PC-3 (cell line): Measurements from ENCODE around the gene TOLLIP. TPM values are rescaled to one million over a fixed set of nuclear protein-coding genes. Genes with fewer than 3 reads are reported as not detected.

ENCODE experiments used
- ATAC-seq: fragments of 200-7000 bp; cut with Tn5 transposase; 2 replicates; pipeline ENCODE4 v1.9.1; 2020; ENCODE audit warnings: mild to moderate bottlenecking, moderate library complexity
- BruUV-seq: library from RNA; stranded (reverse); fragments of 400-500 nt; replicated peaks from 2 replicates; lab custom pipeline; 2021; lab: Mats Ljungman, UMichigan
- CTCF ChIA-PET: fragments of 300-600 bp; sonication (Branson Sonifier 250); formaldehyde crosslinking; loops from one replicate; lab custom pipeline; 2022; ENCODE audit warnings: antibody characterized with exemption; lab: Charles Lee
- POLR2A ChIA-PET: fragments of 300-600 bp; sonication (Branson Sonifier 250); formaldehyde crosslinking; loops from one replicate; lab custom pipeline; 2022; ENCODE audit warnings: antibody characterized with exemption; ENCODE audit not compliant: unreplicated experiment; lab: Charles Lee
- DNase-seq: peaks from one replicate; pipeline ENCODE4 v3.0.0-alpha.2; 2015
- H2AFZ ChIP-seq: fragments of 300-600 bp; sonication (generic); 2 replicates; pipeline ENCODE4 v1.6.0; 2016; ENCODE audit warnings: antibody characterized with exemption, low read length
- H3F3A ChIP-seq: fragments of 300-600 bp; sonication (generic); one replicate; pipeline ENCODE4 v1.6.0; 2017; ENCODE audit warnings: antibody characterized with exemption, low read length, control low read depth, mild to moderate bottlenecking; ENCODE audit not compliant: unreplicated experiment
- H3K27ac ChIP-seq: fragments of 300-600 bp; sonication (generic); 2 replicates; pipeline ENCODE4 v1.5.1; 2016; ENCODE audit warnings: mild to moderate bottlenecking, low read length
- H3K27me3 ChIP-seq: fragments of 300-600 bp; sonication (generic); 2 replicates; pipeline ENCODE4 v1.6.1; 2016; ENCODE audit warnings: low read length, mixed read lengths
- H3K36me3 ChIP-seq: fragments of 300-600 bp; sonication (generic); 2 replicates; pipeline ENCODE4 v1.6.1; 2016; ENCODE audit warnings: low read depth, mixed run types, low read length, mixed read lengths
- H3K4me1 ChIP-seq: fragments of 300-600 bp; sonication (generic); 2 replicates; pipeline ENCODE4 v1.5.1; 2016; ENCODE audit warnings: low read length; ENCODE audit not compliant: insufficient read depth
- H3K4me2 ChIP-seq: fragments of 300-600 bp; sonication (generic); 2 replicates; pipeline ENCODE4 v1.6.0; 2016; ENCODE audit warnings: low read length
- H3K4me3 ChIP-seq: fragments of 300-600 bp; sonication (generic); 2 replicates; pipeline ENCODE4 v1.5.1; 2016; ENCODE audit warnings: mild to moderate bottlenecking, low read length, mixed read lengths
- H3K79me2 ChIP-seq: fragments of 300-600 bp; sonication (generic); 2 replicates; pipeline ENCODE4 v1.6.1; 2017; ENCODE audit warnings: low read length, mixed read lengths
- H3K9ac ChIP-seq: fragments of 300-600 bp; sonication (generic); 2 replicates; pipeline ENCODE4 v1.6.0; 2016; ENCODE audit warnings: mild to moderate bottlenecking, low read length
- H3K9me2 ChIP-seq: fragments of 300-600 bp; sonication (generic); replicated peaks from 2 replicates; pipeline ENCODE4 v1.6.1; 2016; ENCODE audit warnings: mixed run types, low read length, mixed read lengths
- H3K9me3 ChIP-seq: fragments of 300-600 bp; sonication (generic); 2 replicates; pipeline ENCODE4 v1.6.1; 2016; ENCODE audit warnings: low read length, mixed read lengths
- H4K20me1 ChIP-seq: fragments of 300-600 bp; sonication (generic); 2 replicates; pipeline ENCODE4 v1.6.1; 2016; ENCODE audit warnings: low read length, mixed read lengths
- EZH2 ChIP-seq: fragments of 300-600 bp; sonication (generic); IDR thresholded peaks from one replicate; pipeline ENCODE4 v1.6.1; 2017; ENCODE audit warnings: antibody characterized with exemption, mild to moderate bottlenecking, low read length; ENCODE audit not compliant: unreplicated experiment
- EZH2phosphoT487 ChIP-seq: fragments of 300-600 bp; sonication (generic); IDR thresholded peaks from 2 replicates; pipeline ENCODE4 v1.6.1; 2018; ENCODE audit warnings: mild to moderate bottlenecking, antibody characterized with exemption, low read length, borderline replicate concordance
- intact Hi-C: fragments of 100-400 bp; cut with micrococcal nuclease; formaldehyde crosslinking; loops from 2 replicates; pipeline ENCODE4 v1.9.0; 2023
- total RNA-seq: library from RNA; depleted of rRNA; stranded (reverse); fragments of >200 nt; gene quantifications from 2 replicates; pipeline ENCODE4 v1.2.3, GENCODE V29; 2014
- TF ChIP-seq, protein P1 (sequence below): fragments of 300-600 bp; sonication (generic); conservative IDR thresholded peaks from 2 replicates; pipeline ENCODE4 v1.5.1; 2017; ENCODE audit warnings: antibody characterized with exemption, low read depth, mild to moderate bottlenecking, low read length

The TOLLIP gene
- total RNA-seq, 1 experiment from 2014 or later, result 43.2 TPM

GRCh38 chr11:1228921-1229451 is 80.4 kb downstream of the TOLLIP start:
- H3K27me3 ChIP-seq, result no peaks in the 10 kb centered on the region
- TF ChIP-seq EZH2phosphoT487 (no peak), EZH2 (no peak)
- TF ChIP-seq, protein P1, sequence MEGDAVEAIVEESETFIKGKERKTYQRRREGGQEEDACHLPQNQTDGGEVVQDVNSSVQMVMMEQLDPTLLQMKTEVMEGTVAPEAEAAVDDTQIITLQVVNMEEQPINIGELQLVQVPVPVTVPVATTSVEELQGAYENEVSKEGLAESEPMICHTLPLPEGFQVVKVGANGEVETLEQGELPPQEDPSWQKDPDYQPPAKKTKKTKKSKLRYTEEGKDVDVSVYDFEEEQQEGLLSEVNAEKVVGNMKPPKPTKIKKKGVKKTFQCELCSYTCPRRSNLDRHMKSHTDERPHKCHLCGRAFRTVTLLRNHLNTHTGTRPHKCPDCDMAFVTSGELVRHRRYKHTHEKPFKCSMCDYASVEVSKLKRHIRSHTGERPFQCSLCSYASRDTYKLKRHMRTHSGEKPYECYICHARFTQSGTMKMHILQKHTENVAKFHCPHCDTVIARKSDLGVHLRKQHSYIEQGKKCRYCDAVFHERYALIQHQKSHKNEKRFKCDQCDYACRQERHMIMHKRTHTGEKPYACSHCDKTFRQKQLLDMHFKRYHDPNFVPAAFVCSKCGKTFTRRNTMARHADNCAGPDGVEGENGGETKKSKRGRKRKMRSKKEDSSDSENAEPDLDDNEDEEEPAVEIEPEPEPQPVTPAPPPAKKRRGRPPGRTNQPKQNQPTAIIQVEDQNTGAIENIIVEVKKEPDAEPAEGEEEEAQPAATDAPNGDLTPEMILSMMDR, result no peak

DNA sequence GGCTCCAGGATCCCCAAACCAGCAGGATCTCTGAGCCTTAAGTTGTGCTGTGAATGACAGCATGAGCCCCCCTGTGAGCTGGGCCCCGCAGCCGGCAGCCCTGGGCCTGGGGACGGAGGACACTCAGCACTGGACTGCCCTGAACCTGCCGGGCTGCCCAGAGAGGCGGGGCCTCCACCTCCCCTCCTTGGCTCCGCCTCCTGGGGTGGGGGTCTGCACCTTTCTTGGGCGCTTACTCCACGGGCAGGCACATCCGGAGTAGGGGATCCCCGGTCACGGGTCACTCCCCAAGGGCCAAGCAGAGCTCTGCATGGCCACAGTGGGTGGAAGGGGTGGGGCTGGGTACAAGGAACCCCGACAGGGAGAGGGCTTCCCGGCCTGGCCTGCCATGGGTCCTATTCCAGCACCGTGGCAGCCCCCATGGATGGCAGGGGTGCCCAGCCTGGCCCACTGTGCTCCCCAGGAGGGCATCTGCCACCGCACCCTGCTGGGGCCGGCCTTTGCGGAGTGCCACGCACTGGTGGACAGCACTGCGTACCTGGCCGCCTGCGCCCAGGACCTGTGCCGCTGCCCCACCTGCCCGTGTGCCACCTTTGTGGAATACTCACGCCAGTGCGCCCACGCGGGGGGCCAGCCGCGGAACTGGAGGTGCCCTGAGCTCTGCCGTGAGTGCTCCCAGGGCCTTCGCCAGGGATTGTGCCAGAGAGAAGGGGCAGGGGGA is 81.2 kb downstream of the TOLLIP start:
- DNase-seq (no peak), ATAC-seq (no peak)
- Histone ChIP-seq H2AFZ (no peak overlapping the region), H3K4me1 (peaks cover 12% of the 10 kb centered on the region; the same call in 1 of the 2 replicates), H3K4me2 (no peak overlapping the region), H3K36me3 (no peaks in the 10 kb centered on the region), H3K9ac (no peak overlapping the region), H3F3A (no peaks in the 10 kb centered on the region), H4K20me1 (no peaks in the 10 kb centered on the region), H3K27me3 (no peaks in the 10 kb centered on the region), H3K79me2 (no peaks in the 10 kb centered on the region), H3K9me2 (no peaks in the 10 kb centered on the region), H3K27ac (no peak overlapping the region), H3K4me3 (no peak overlapping the region), H3K9me3 (no peaks in the 10 kb centered on the region)
- no peak for TF ChIP-seq EZH2
- no peak for TF ChIP-seq EZH2phosphoT487
- TF ChIP-seq, protein P1, result no peak
- intact Hi-C loops, result no loop called here
- ChIA-PET CTCF (no interaction called here), POLR2A (no interaction called here)
- BruUV-seq, result no TSS peak

More at GRCh38 chr11:1228921-1229451, 80.4 kb downstream of the TOLLIP start:
- H3K4me3 ChIP-seq, result no peak overlapping the region
- ATAC-seq (no peak), DNase-seq (no peak)
- H3F3A ChIP-seq, result no peaks in the 10 kb centered on the region
- no peak overlapping the region for H3K4me2 ChIP-seq
- no peaks in the 10 kb centered on the region for H3K36me3 ChIP-seq
- intact Hi-C loops, result no loop called here
- H3K4me1 ChIP-seq, result peaks cover 5% of the 10 kb centered on the region; the same call in 1 of the 2 replicates
- H2AFZ ChIP-seq, result no peak overlapping the region
- no peaks in the 10 kb centered on the region for H4K20me1 ChIP-seq
- no peaks in the 10 kb centered on the region for H3K9me2 ChIP-seq
- no TSS peak for BruUV-seq
- H3K27ac ChIP-seq, result no peak overlapping the region
- H3K9me3 ChIP-seq, result no peaks in the 10 kb centered on the region
- CTCF ChIA-PET, result no interaction called here
- no peaks in the 10 kb centered on the region for H3K79me2 ChIP-seq
- H3K9ac ChIP-seq, result no peak overlapping the region
- POLR2A ChIA-PET, result no interaction called here
